C4-2B (cell line): ENCODE measurements around the gene NEDD4.
"Not testable (repeated sequence)": the region's sequence is repeated elsewhere in the genome, so short reads cannot be mapped to it uniquely, and the experiment has no call there.

Experiments used
- CTCF ChIP-seq: fragments of 450-650 bp; conservative IDR thresholded peaks from 2 replicates; pipeline ENCODE4 v1.5.1; 2017; ENCODE audit warnings: mild to moderate bottlenecking
- ZFX ChIP-seq: fragments of 450-650 bp; IDR thresholded peaks from 2 replicates; pipeline ENCODE4 v1.6.1; 2017

- TF ChIP-seq CTCF, ZFX: not testable (repeated sequence)
Measured at GRCh38 chr15:56003777-56004176, 10.4 kb upstream of the NEDD4 start.
